AG04449 (cell line): ENCODE data around the gene MAP3K20.

ENCODE experiments used
- CTCF ChIA-PET: fragments of 350-600 bp; formaldehyde crosslinking; extraction: SDS; loops from one replicate; lab custom pipeline; 2021; ENCODE audit warnings: antibody characterized with exemption; lab: Yijun Ruan, JAX
- POLR2A ChIA-PET: fragments of 400-600, 350-600 bp; formaldehyde crosslinking; extraction: SDS; loops from one replicate; lab custom pipeline; 2020; ENCODE audit warnings: antibody characterized with exemption, inconsistent platforms; lab: Yijun Ruan, JAX
- DNase-seq: peaks from one replicate; pipeline ENCODE4 v3.0.0-alpha.2; 2010; ENCODE audit warnings: low read depth, low spot score
- H3K4me3 ChIP-seq: 2 replicates; pipeline ENCODE4 v1.5.1; 2011; ENCODE audit warnings: low read depth, mild to moderate bottlenecking, control low read depth, low read length
- CTCF ChIP-seq: IDR thresholded peaks from one replicate; pipeline ENCODE4 v1.5.1; 2011; ENCODE audit warnings: mild to moderate bottlenecking, moderate library complexity, low read length, control low read depth, inconsistent platforms; ENCODE audit not compliant: insufficient read depth; ENCODE audit errors: missing control alignments

Gene MAP3K20

GRCh38 chr2:173106959-173107628 lies 31.4 kb downstream of the MAP3K20 start:
- no peak for TF ChIP-seq CTCF
- POLR2A ChIA-PET: no interaction called here
- CTCF ChIA-PET: interaction anchor here (1.3 to 2.3 kb wide), 4 partner anchors 9 to 103 kb away, joined by 5 to 12 read pairs (median 8); no protein-coding TSS in a partner anchor
- no peak overlapping the region for H3K4me3 ChIP-seq
- no peak for DNase-seq

- no peak overlapping the region for H3K4me3 ChIP-seq
- CTCF ChIA-PET: interaction anchor here (1.3 to 2.3 kb wide), 4 partner anchors 10 to 103 kb away, joined by 5 to 12 read pairs (median 8); no protein-coding TSS in a partner anchor
- TF ChIP-seq CTCF: no peak
- POLR2A ChIA-PET: no interaction called here
- DNase-seq: no peak
Observed at GRCh38 chr2:173107629-173108022, 32.0 kb downstream of the MAP3K20 start.

- CTCF ChIA-PET: interaction anchor here (1.0 to 2.3 kb wide), 8 partner anchors 9 to 82 kb away, joined by 3 to 10 read pairs (median 4); no protein-coding TSS in a partner anchor
- POLR2A ChIA-PET: no interaction called here
Observed at GRCh38 chr2:173109253-173110188, 33.9 kb downstream of the MAP3K20 start.

GRCh38 chr2:173117678-173118077 lies 42.0 kb downstream of the MAP3K20 start:
- POLR2A ChIA-PET: no interaction called here
- no peak overlapping the region for H3K4me3 ChIP-seq
- no peak for TF ChIP-seq CTCF
- DNase-seq: no peak
- CTCF ChIA-PET: interaction anchor here (1.3 kb wide), 1 partner anchor 93 kb away, joined by 5 read pairs; no protein-coding TSS in a partner anchor

More at GRCh38 chr2:173109253-173110188, 33.9 kb downstream of the MAP3K20 start:
- TF ChIP-seq CTCF: no peak
- DNase-seq: peak; percentile 71
- H3K4me3 ChIP-seq: no peak overlapping the region

GRCh38 chr2:173118395-173118794 lies 42.7 kb downstream of the MAP3K20 start:
- POLR2A ChIA-PET: interaction anchor here (0.6 to 0.7 kb wide), 2 partner anchors 38 to 425 kb away, joined by 3 to 4 read pairs; no protein-coding TSS in a partner anchor
- no peak overlapping the region for H3K4me3 ChIP-seq
- CTCF ChIA-PET: interaction anchor here (1.3 kb wide), 1 partner anchor 92 kb away, joined by 5 read pairs; no protein-coding TSS in a partner anchor
- TF ChIP-seq CTCF: no peak
- peak; percentile 16 for DNase-seq
